ENCODE measurements around the gene OGG1. TPM values are rescaled to one million over a fixed set of nuclear protein-coding genes. Genes with fewer than 3 reads are reported as not detected.

OGG1 gene
- total RNA-seq, 1 donor from 2014 or later = 36.0 TPM

- Histone ChIP-seq H3K27ac (peak within 1 kb of the TSS; percentile 95 to 98), H3K36me3 (peaks cover 17 to 24% of the 10 kb centered on the region in 2 donors), H3K27me3 (no peaks in the 10 kb centered on the region), H3K4me1 (peaks cover 6 to 22% of the 10 kb centered on the region in 2 donors), H3K4me3 (peak within 1 kb of the TSS; percentile 75 to 84), H3K9me3 (no peaks in the 10 kb centered on the region)
- intact Hi-C loops (cut with DNase I) = loop anchor here (1.0 to 5.0 kb wide), 11 partner anchors 18 to 350 kb away; partner anchors contain the start of genes BRPF1, CRELD1, IL17RC and OGG1
- TF ChIP-seq CTCF (IDR thresholded peaks at IDR 0.05) = peak in 2 of 3 experiments; percentile 7 to 28
- DNase-seq (ENCODE audit: low spot score in 2 of 2) = peak; percentile 71 to 96
These were observed 42.8 kb downstream of the OGG1 start, which contains the start of the genes ARPC4 and TADA3 for GRCh38 chr3:9792405-9793160. Gene ARPC4, plus strand, starts transcription at chr3:9793082. Its CDS starts 40 bp downstream, at chr3:9793122. Gene TADA3, minus strand, starts transcription at chr3:9792473. Its CDS starts 1,007 bp downstream, at chr3:9791466.

- H3K27ac ChIP-seq = peak overlapping the region; percentile 95 to 98
- H3K9me3 ChIP-seq = no peaks in the 10 kb centered on the region
- H3K4me1 ChIP-seq = peaks cover 6 to 22% of the 10 kb centered on the region in 2 donors
- intact Hi-C loops (cut with DNase I) = loop anchor here (1.0 to 5.0 kb wide), 6 partner anchors 44 to 216 kb away; partner anchors contain the start of genes CRELD1, IL17RC and OGG1
- peak overlapping the region; percentile 75 to 84 for H3K4me3 ChIP-seq
- H3K27me3 ChIP-seq = no peaks in the 10 kb centered on the region
- DNase-seq (ENCODE audit: low spot score in 2 of 2) = peak in 1 of 2 donors; percentile 70
- H3K36me3 ChIP-seq = peaks cover 23 to 26% of the 10 kb centered on the region in 2 donors
- peak in 1 of 3 experiments; percentile 9 for TF ChIP-seq CTCF (IDR thresholded peaks at IDR 0.05)
These were observed 43.5 kb downstream of the OGG1 start for GRCh38 chr3:9793161-9793781.

GRCh38 chr3:9794400-9794799 is 44.6 kb downstream of the OGG1 start:
- peak overlapping the region in 1 of 2 donors; percentile 84 for H3K4me3 ChIP-seq
- intact Hi-C loops (cut with DNase I) = loop anchor here (5.0 kb wide), 1 partner anchor 123 kb away; the partner anchor contains the start of gene IL17RC
- no peak for TF ChIP-seq CTCF (IDR thresholded peaks at IDR 0.05)
- peaks cover 27 to 31% of the 10 kb centered on the region in 2 donors for H3K36me3 ChIP-seq
- peaks cover 6 to 22% of the 10 kb centered on the region in 2 donors for H3K4me1 ChIP-seq
- H3K27me3 ChIP-seq = no peaks in the 10 kb centered on the region
- no peaks in the 10 kb centered on the region for H3K9me3 ChIP-seq
- no peak for DNase-seq (ENCODE audit: low spot score in 2 of 2)
- no peak overlapping the region for H3K27ac ChIP-seq

GRCh38 chr3:9795207-9795606 is 45.5 kb downstream of the OGG1 start:
- H3K4me1 ChIP-seq = peaks cover 6 to 22% of the 10 kb centered on the region in 2 donors
- intact Hi-C loops (cut with DNase I) = no loop called here
- H3K27me3 ChIP-seq = no peaks in the 10 kb centered on the region
- H3K27ac ChIP-seq = no peak overlapping the region
- no peaks in the 10 kb centered on the region for H3K9me3 ChIP-seq
- no peak for DNase-seq (ENCODE audit: low spot score in 2 of 2)
- no peak overlapping the region for H3K4me3 ChIP-seq
- no peak for TF ChIP-seq CTCF (IDR thresholded peaks at IDR 0.05)
- peaks cover 30 to 34% of the 10 kb centered on the region in 2 donors for H3K36me3 ChIP-seq

GRCh38 chr3:9797196-9797945 is 47.6 kb downstream of the OGG1 start:
- H3K36me3 ChIP-seq = peaks cover 50 to 52% of the 10 kb centered on the region in 2 donors
- H3K27me3 ChIP-seq = no peaks in the 10 kb centered on the region
- DNase-seq (ENCODE audit: low spot score in 2 of 2) = no peak
- TF ChIP-seq CTCF (IDR thresholded peaks at IDR 0.05) = no peak
- H3K4me3 ChIP-seq = no peak overlapping the region
- no peaks in the 10 kb centered on the region for H3K9me3 ChIP-seq
- intact Hi-C loops (cut with DNase I) = no loop called here
- H3K4me1 ChIP-seq = peaks cover 6 to 10% of the 10 kb centered on the region in 2 donors
- H3K27ac ChIP-seq = no peak overlapping the region
